Activated T-helper 1 cell treated with anti-CD3 and anti-CD28 coated beads, Interleukin-12 subunit alpha, Interleukin-12 subunit beta, Interleukin-2, Interleukin-4 antibody, amounts not matched to agents 30 ng/mL and 10 ng/mL and 1 ng/mL, durations not matched to agents 14 hours and 24 hours and 36 hours (primary cell): ENCODE results near the gene FBXL22. TPM values are rescaled to one million over a fixed set of nuclear protein-coding genes. Genes with fewer than 3 reads are reported as not detected.

Experiments used
- DNase-seq: peaks from one replicate; pipeline ENCODE4 v3.0.0; 2021; ENCODE audit warnings: low spot score
- H3K27ac Mint-ChIP-seq: one replicate; pipeline ENCODE4 v1.8.0; 2021; ENCODE audit warnings: mild to moderate bottlenecking, mixed read lengths
- H3K27me3 Mint-ChIP-seq: one replicate; pipeline ENCODE4 v1.8.0; 2022; ENCODE audit warnings: mild to moderate bottlenecking, moderate library complexity, mixed read lengths; ENCODE audit not compliant: insufficient read depth
- H3K36me3 Mint-ChIP-seq: one replicate; pipeline ENCODE4 v1.8.0; 2021; ENCODE audit warnings: low read depth, mixed read lengths
- H3K4me1 Mint-ChIP-seq: one replicate; pipeline ENCODE4 v1.8.0; 2021; ENCODE audit warnings: low read depth, mixed read lengths
- H3K4me3 Mint-ChIP-seq: one replicate; pipeline ENCODE4 v1.8.0; 2021; ENCODE audit warnings: mild to moderate bottlenecking, moderate library complexity, mixed read lengths
- H3K9me3 Mint-ChIP-seq: one replicate; pipeline ENCODE4 v1.8.0; 2021; ENCODE audit warnings: mixed read lengths
- intact Hi-C: fragments of 100-400 bp; cut with micrococcal nuclease; formaldehyde crosslinking; loops from one replicate; pipeline ENCODE4 v1.15.1; 2024
- total RNA-seq: library from RNA; stranded (reverse); gene quantifications from 2 replicates; pipeline ENCODE4 v1.2.3, GENCODE V29; 2022

FBXL22 gene
- total RNA-seq, 1 donor from 2014 or later, result 0.88 TPM

DNA sequence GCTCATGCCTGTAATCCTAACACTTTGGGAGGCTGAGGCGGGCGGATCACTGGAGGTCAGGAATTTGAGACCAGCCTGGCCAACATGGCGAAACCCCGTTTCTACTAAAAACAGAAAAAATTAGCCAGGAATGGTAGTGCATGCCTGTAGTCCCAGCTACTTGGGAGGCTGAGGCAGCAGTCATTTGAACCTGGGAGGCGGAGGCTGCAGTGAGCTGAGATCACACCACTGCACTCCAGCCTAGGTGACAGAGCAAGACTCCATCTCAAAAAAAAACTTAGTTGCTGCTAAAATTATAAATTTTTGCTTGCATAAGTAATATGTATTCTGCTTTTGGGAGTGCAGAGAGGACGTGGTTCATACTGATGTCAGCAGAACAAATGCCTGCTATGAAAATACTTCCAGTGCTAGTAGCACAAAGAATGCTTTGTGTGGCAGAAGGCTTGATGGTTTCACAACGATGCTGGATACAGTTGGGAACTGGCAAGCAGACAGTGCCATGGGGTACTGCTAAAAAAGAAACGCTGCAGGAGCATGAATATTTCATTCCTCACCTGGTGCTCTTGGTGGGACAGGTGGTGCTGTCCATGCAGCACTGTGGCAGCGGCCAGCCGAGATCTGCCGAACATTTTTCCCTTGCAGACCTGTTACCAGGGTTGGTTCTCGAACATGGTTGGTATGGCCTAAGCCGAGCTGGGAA is 31.1 kb downstream of the FBXL22 start:
- H3K27ac Mint-ChIP-seq, result no peak overlapping the region
- no peak for DNase-seq
- no peaks in the 10 kb centered on the region for H3K9me3 Mint-ChIP-seq
- no peaks in the 10 kb centered on the region for H3K27me3 Mint-ChIP-seq
- intact Hi-C loops, result no loop called here
- no peak overlapping the region for H3K4me3 Mint-ChIP-seq
- no peaks in the 10 kb centered on the region for H3K4me1 Mint-ChIP-seq
- H3K36me3 Mint-ChIP-seq, result peaks cover 48% of the 10 kb centered on the region

DNA sequence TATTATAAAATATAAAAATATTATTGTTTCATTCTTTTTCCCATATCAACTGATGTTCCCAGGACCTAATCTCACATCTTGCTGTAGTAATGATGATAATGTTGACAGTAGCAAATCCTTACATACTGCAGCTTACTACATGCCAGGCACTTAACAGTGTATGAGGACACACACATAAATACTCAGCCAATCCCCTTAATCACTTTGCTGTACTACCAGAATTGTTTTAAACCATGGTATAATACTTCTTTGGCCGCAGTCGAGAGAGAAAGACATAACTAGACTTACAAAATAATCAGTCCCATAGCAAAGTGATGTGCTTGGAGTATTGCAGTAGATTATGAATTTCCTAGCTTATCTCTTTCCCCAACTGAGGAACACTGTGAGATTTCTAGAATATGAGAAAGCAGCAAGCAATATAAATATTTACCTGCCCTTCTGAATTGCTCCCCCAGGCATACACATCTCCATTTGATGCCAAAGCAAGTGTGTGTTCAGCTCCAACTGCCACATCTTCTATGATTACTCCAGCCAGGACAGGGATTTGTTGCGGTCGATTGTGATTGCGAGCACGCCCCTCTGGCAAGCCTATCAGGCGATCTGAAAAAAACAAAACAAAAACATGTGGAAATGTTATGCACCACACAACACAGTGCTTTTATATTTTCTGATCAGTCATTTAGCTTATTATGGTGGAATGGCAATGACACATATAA is 33.0 kb downstream of the FBXL22 start:
- H3K27ac Mint-ChIP-seq, result no peak overlapping the region
- intact Hi-C loops, result no loop called here
- H3K9me3 Mint-ChIP-seq, result no peaks in the 10 kb centered on the region
- H3K4me3 Mint-ChIP-seq, result no peak overlapping the region
- DNase-seq, result no peak
- no peaks in the 10 kb centered on the region for H3K27me3 Mint-ChIP-seq
- peaks cover 46% of the 10 kb centered on the region for H3K36me3 Mint-ChIP-seq
- H3K4me1 Mint-ChIP-seq, result no peaks in the 10 kb centered on the region

DNA sequence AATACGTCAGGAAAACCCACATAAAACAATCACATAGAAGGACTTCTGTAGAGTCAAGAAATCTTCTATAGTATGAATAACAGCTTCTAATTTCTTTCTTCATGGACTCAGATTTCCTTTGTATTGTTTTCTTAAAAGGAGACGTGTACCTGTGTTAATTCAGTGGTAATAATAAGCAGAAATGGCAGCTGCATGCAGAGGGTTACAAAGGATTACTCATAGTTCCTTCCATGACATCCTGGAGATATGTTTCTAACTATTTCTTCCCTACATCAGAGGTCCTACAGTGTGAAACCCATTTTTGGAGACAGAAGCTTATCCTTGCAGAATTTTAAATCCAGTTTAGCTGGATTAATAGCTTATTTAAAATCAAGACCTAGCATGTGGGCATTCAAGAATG is 36.1 kb downstream of the FBXL22 start:
- intact Hi-C loops, result no loop called here
- no peak overlapping the region for H3K27ac Mint-ChIP-seq
- peaks cover 47% of the 10 kb centered on the region for H3K36me3 Mint-ChIP-seq
- H3K4me1 Mint-ChIP-seq, result peaks cover 1% of the 10 kb centered on the region
- H3K4me3 Mint-ChIP-seq, result no peak overlapping the region
- no peak for DNase-seq
- H3K9me3 Mint-ChIP-seq, result no peaks in the 10 kb centered on the region
- H3K27me3 Mint-ChIP-seq, result no peaks in the 10 kb centered on the region

DNA sequence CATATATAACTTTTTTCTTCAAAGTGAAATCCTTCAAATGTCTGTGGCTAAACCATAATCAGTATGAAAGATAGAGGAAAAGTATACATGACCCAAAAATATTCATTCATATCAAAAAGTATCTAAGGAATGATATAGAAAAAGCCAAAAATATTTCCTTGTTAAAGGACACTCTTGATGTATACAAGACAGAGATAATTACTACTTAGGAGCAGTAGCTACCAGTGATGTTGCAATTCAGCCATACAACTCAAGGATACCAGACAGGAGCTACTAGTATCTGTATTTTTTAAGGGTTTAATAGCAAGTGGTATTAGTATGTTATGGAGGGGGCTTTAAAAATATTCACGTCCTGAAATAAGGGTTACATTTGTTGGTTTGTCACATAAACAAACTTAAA is 37.0 kb downstream of the FBXL22 start:
- Mint-ChIP-seq H3K27ac (no peak overlapping the region), H3K4me3 (no peak overlapping the region), H3K36me3 (peaks cover 46% of the 10 kb centered on the region), H3K9me3 (no peaks in the 10 kb centered on the region), H3K27me3 (no peaks in the 10 kb centered on the region), H3K4me1 (peaks cover 9% of the 10 kb centered on the region)
- intact Hi-C loops, result no loop called here
- no peak for DNase-seq

DNA sequence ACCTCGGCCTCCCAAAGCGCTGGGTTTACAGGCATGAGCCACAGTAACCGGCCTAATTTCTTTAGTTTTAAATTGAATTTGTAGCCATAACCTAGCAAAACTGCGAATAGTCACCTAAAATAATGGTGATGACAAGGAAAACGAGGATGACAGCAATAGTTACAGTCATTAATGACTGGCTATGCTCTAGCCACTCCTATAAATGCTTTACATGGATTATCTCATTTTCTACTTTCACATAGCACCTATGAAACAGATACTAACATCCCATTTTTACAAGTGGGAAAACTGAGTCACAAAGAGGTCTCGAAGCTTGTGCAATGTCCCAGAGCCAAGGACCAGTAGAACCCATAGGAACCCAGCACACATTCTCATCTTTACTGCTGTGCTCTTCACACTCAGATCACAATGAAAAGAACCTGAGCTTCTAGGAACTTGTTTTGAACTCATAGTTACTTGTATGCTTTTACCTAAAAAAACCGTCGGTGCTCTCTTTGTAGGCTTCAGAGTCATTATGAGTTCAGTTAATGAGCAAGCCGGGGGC is 39.4 kb downstream of the FBXL22 start:
- peaks cover 42% of the 10 kb centered on the region for H3K36me3 Mint-ChIP-seq

DNA sequence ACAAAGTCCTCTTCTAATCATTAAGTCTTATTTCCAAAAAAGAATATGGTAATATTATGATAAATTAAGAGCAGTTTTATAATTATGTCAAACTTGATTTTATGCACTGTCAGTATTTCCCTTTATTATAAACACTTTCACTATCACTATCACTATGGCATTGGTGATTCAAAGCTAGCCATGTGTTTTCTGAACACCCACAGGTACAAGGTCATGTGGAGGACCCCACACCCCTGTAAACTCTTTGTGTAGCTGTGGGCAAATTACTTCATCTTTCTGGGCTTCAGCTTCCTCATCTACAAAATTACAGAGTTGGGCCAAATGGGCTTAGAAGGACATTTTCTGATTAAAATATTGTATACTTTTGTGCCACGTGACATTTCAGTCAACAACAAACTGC is 41.7 kb downstream of the FBXL22 start:
- Mint-ChIP-seq H3K27me3 (no peaks in the 10 kb centered on the region), H3K9me3 (no peaks in the 10 kb centered on the region), H3K4me3 (no peak overlapping the region), H3K4me1 (peaks cover 9% of the 10 kb centered on the region), H3K36me3 (peaks cover 39% of the 10 kb centered on the region), H3K27ac (no peak overlapping the region)
- intact Hi-C loops, result loop anchor here (2.0 kb wide), 1 partner anchor 34 kb away; no protein-coding TSS in a partner anchor
- no peak for DNase-seq

More for the DNA sequence above, 39.4 kb downstream of the FBXL22 start:
- Mint-ChIP-seq H3K9me3 (no peaks in the 10 kb centered on the region), H3K4me3 (no peak overlapping the region), H3K4me1 (peaks cover 9% of the 10 kb centered on the region), H3K27me3 (no peaks in the 10 kb centered on the region), H3K27ac (no peak overlapping the region)
- DNase-seq, result no peak
- intact Hi-C loops, result no loop called here

DNA sequence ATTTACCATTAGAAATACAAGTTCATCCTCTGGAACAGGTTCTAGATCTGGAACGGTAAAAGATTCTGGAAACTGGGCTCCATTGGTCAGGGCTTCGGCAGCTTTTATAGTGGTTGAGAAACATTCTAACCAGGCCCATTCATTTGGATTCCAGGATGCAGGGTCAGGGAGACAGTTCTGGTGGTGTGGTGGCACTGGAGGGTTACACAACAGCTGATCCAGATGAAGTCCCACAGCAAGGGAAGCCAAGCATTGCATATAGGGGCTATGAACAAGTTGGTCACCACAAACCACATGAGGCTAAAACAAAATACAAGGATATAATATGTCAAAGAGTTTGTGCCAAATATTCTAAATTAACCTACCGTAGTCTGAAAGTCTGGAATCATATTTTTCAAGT is 43.0 kb downstream of the FBXL22 start:
- no peaks in the 10 kb centered on the region for H3K27me3 Mint-ChIP-seq
- no peak overlapping the region for H3K27ac Mint-ChIP-seq
- H3K36me3 Mint-ChIP-seq, result peaks cover 41% of the 10 kb centered on the region
- H3K4me3 Mint-ChIP-seq, result no peak overlapping the region
- peaks cover 9% of the 10 kb centered on the region for H3K4me1 Mint-ChIP-seq
- H3K9me3 Mint-ChIP-seq, result no peaks in the 10 kb centered on the region
- no peak for DNase-seq
- intact Hi-C loops, result no loop called here

Other genes with a start within 250 kb of the FBXL22 start
- gene CA12, start 215.5 kb upstream of the FBXL22 start, total RNA-seq, result 0.29 and 0.36 TPM in 2 replicates
- 46.9 and 58.9 TPM in 2 replicates for gene USP3, start 92.8 kb upstream of the FBXL22 start, total RNA-seq
- 67.5 and 76.8 TPM in 2 replicates for gene HERC1, start 236.6 kb downstream of the FBXL22 start, total RNA-seq